ENCODE results near the gene ORM2.

GRCh38 chr9:114317665-114318357, 11.9 kb upstream of the ORM2 start:
- TF ChIP-seq CTCF (IDR thresholded peaks at IDR 0.05 in 4 of 5, conservative IDR thresholded peaks at IDR 0.05 in 1 of 5) (no peak), POLR2A (IDR thresholded peaks at IDR 0.05) (no peak)
